Ovary (tissue), 9 donors: ENCODE data around the gene RPL13. TPM values are rescaled to one million over a fixed set of nuclear protein-coding genes. Genes with fewer than 3 reads are reported as not detected.

Source experiments
- DNase-seq, 5 donors: peaks; one replicate each; pipeline ENCODE4 v3.0.0-alpha.2; 2019 to 2020
- H3K27ac ChIP-seq, 2 donors: fragments of 200-600 bp; one replicate each; pipeline versions ENCODE4 v1.5.1 to v1.8.0; 2019 to 2022
- H3K27me3 ChIP-seq: fragments of 200-600 bp; one replicate; pipeline ENCODE4 v1.8.0; 2022
- H3K36me3 ChIP-seq: fragments of 200-600 bp; sonication (generic); one replicate; pipeline ENCODE4 v1.5.1; 2019
- H3K4me1 ChIP-seq: one replicate; pipeline ENCODE4 v1.8.1; 2013; ENCODE audit warnings: mild to moderate bottlenecking, moderate library complexity; ENCODE audit not compliant: insufficient read depth
- H3K4me3 ChIP-seq: fragments of 200-600 bp; sonication (generic); one replicate; pipeline ENCODE4 v1.5.1; 2017
- H3K9me3 ChIP-seq, 2 donors: fragments of 200-600 bp in 1 of 2; sonication (generic) in 1 of 2; one replicate each; pipeline versions ENCODE4 v1.5.1 to v1.8.1; 2013 to 2019; ENCODE audit warnings: mild to moderate bottlenecking in 1 of 2, moderate library complexity in 1 of 2
- EP300 ChIP-seq: sonication (generic); formaldehyde crosslinking; IDR thresholded peaks from one replicate; pipeline ENCODE4 v1.6.1; 2017; ENCODE audit warnings: antibody characterized with exemption
- POLR2A ChIP-seq: fragments of 450-650 bp; IDR thresholded peaks from one replicate; pipeline ENCODE4 v1.6.1; 2017; ENCODE audit warnings: antibody characterized with exemption, mild to moderate bottlenecking, moderate library complexity
- WGBS, 3 donors: extraction: QIAGEN DNeasy Blood & Tissue Kit in 1 of 3; methylation state at CpG; one replicate each; pipeline versions ENCODE4 v1.1.5 to v1.1.7; 2013 to 2017; 5-methylcytosine and 5-hydroxymethylcytosine counted together
- intact Hi-C, 4 donors: fragments of 100-400 bp; cut with DNase I; formaldehyde crosslinking; loops; one replicate each; pipeline versions ENCODE4 v1.11.0 to v1.15.1; 2022 to 2023
- polyA plus RNA-seq, 2 donors: library from polyadenylated mRNA; stranded (reverse); fragments of 200-250 nt in 1 of 2; fragments of 350-450 nt in 1 of 2; fragmentation: Illumina TruSeq in 1 of 2; extraction: RNeasy Lipid Tissue Mini Kit (QIAGEN cat#74804) in 1 of 2; gene quantifications; one replicate each; pipeline ENCODE4 v1.2.3, GENCODE V29; 2013 to 2014
- total RNA-seq, 7 donors: library from RNA; depleted of rRNA in 2 of 7; stranded (reverse); fragments of >200 nt in 2 of 7; fragmentation: NEBNext Ultra II Directional in 3 of 7; extraction: Animal tissue kit (Norgen Biotek cat#: 25700) in 3 of 7; gene quantifications; one replicate each; pipeline versions ENCODE4 v1.1.0 to v1.2.4, GENCODE V29; 2016 to 2023
- TF ChIP-seq, protein P1 (sequence below), 3 donors: fragments of 450-650 bp in 2 of 3; fragments of 200-600 bp in 1 of 3; IDR thresholded peaks; one replicate each; pipeline versions ENCODE4 v1.5.1 to v1.8.0; 2016 to 2022; ENCODE audit warnings: antibody characterized with exemption in 3 of 3, mild to moderate bottlenecking in 1 of 3
- donor health status: DM: no; HTN: no; CAD: no; lungs with moderate emphysema.
- donor health status: DM: no; HTN: no; CAD: no.
- donor health status: Bipolar disorder and iron deficiency.
- donor health status: DM: yes; HTN: yes; CAD: no.
- donor health status: DM: no; HTN: no; CAD: no.
- donor health status: DM: yes; HTN: yes; CAD: no.

Gene RPL13
- total and polyA plus RNA-seq, 9 donors, result 1,317 to 21,366 (median 5,883) TPM

DNA sequence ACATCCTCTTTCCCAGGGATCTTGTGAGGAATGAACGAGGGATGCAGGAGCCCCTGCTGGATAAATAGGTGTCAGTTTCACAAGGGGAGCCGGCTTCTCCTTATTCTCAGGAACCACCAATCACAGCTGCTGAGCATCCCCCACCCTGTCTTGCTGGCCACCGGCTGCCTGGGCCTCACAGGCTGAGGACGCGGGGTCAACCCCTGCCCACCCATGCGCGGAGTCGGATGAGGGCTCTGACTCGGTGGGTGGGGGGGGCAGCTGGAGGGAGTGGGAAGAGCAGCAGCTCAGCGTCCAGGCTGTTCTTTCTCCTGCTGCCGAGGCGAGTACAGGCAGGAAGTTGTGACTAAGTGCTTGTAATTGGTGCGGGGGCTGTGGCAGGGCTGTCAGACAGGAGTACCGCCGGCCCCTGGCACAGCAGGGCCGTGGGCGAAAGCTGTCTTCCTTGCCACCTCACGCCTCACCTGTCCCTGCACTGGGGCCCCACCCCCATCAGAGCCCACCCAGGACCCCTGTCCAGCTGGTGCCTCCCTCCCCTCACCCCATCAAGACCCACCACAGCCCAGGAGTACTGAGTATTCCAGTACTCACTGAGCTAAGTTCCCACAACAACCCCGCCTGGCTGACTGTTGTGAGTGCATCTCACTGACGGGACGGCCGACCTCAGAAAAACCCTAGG is 41.9 kb downstream of the RPL13 start:
- intact Hi-C loops, result no loop called here
- Histone ChIP-seq H3K27me3 (no peaks in the 10 kb centered on the region), H3K9me3 (no peaks in the 10 kb centered on the region), H3K27ac (no peak overlapping the region), H3K4me3 (no peak overlapping the region), H3K4me1 (no peaks in the 10 kb centered on the region), H3K36me3 (no peaks in the 10 kb centered on the region)
- 1 to 2% (median 1%) methylated on average over 19 to 22 of the region's 22 CpGs for WGBS, 3 donors
- TF ChIP-seq POLR2A (no peak), EP300 (no peak)
- TF ChIP-seq, protein P1, sequence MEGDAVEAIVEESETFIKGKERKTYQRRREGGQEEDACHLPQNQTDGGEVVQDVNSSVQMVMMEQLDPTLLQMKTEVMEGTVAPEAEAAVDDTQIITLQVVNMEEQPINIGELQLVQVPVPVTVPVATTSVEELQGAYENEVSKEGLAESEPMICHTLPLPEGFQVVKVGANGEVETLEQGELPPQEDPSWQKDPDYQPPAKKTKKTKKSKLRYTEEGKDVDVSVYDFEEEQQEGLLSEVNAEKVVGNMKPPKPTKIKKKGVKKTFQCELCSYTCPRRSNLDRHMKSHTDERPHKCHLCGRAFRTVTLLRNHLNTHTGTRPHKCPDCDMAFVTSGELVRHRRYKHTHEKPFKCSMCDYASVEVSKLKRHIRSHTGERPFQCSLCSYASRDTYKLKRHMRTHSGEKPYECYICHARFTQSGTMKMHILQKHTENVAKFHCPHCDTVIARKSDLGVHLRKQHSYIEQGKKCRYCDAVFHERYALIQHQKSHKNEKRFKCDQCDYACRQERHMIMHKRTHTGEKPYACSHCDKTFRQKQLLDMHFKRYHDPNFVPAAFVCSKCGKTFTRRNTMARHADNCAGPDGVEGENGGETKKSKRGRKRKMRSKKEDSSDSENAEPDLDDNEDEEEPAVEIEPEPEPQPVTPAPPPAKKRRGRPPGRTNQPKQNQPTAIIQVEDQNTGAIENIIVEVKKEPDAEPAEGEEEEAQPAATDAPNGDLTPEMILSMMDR (IDR thresholded peaks at IDR 0.05), result no peak
- peak in 2 of 5 donors; percentile 58 to 64 for DNase-seq

- Histone ChIP-seq H3K27me3 (no peaks in the 10 kb centered on the region), H3K9me3 (no peaks in the 10 kb centered on the region), H3K36me3 (no peaks in the 10 kb centered on the region), H3K27ac (no peak overlapping the region), H3K4me1 (no peaks in the 10 kb centered on the region), H3K4me3 (no peak overlapping the region)
- WGBS, 3 donors, result 27 to 38% (median 27%) methylated on average over 5 of the region's 5 CpGs
- intact Hi-C loops, result no loop called here
- DNase-seq, result no peak
- TF ChIP-seq EP300, result no peak
Observed at GRCh38 chr16:89602952-89603590, 42.6 kb downstream of the RPL13 start.

DNA sequence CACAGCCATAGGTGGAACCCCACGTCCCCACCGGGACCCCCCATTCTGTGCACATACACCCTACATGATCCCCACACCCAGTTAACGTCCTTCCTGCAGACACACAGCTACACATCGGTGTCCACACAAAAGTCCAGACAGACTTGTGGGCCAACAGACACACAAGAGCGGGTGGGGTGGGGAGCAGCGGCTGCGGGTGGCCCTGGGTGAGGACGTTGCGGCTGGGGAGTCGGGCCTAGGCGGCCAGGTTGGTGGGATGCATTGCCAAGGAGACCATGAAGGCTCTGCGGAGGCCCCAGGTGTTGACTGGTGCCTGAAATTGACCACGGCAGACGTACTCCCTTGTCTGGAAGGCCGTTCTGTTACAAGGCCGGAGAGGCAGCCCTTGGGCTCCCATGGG is 44.3 kb downstream of the RPL13 start:
- Histone ChIP-seq H3K4me1 (no peaks in the 10 kb centered on the region), H3K27me3 (no peaks in the 10 kb centered on the region), H3K27ac (no peak overlapping the region), H3K9me3 (no peaks in the 10 kb centered on the region), H3K4me3 (no peak overlapping the region), H3K36me3 (no peaks in the 10 kb centered on the region)
- no peak for DNase-seq
- whole genome bisulfite sequencing, 3 donors, result 67 to 78% (median 68%) methylated on average over 16 of the region's 16 CpGs
- TF ChIP-seq POLR2A, result no peak
- intact Hi-C loops, result no loop called here

DNA sequence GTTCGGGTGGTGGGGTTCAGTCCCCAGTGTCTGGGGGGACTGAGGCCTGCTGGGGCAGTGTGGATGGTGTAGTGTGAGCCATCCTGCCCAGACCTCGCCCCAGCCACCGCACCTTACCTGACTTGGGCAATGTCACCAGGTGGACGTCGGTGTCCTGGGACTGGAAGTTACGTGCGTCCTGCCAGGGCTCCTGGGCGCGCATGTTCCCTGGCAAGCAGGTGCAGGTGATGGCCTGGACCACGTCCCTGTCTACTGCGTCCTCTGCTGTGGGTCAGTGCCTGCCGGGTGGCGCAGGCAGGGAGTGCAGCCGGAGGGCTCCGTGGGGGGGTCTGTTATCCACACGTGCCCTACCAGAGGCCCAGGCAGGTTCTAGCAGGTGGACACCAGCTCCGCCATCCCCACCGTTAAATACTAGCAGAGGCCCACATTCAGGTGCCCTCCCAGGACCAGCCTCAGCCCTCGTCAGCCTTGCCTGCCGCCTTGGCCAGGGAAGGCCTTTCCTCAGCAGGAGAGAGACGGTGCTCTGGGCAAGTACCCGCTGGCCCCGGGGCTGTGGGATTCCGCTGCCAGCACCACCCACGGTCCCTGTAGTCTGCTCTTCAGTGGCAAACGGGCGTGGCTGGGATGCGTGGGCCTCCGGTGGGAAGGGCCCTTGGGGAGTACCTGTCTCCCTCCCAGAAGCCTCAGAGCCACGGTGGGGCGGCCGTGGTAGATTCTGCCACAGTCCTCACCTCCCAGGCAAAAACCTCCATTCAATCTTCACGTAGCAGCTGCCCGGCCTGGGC is 44.9 kb downstream of the RPL13 start:
- Histone ChIP-seq H3K9me3 (no peaks in the 10 kb centered on the region), H3K27me3 (no peaks in the 10 kb centered on the region), H3K36me3 (no peaks in the 10 kb centered on the region), H3K4me1 (no peaks in the 10 kb centered on the region), H3K27ac (no peak overlapping the region), H3K4me3 (no peak overlapping the region)
- DNase-seq, result no peak
- intact Hi-C loops, result no loop called here
- no peak for TF ChIP-seq POLR2A
- WGBS, 3 donors, result 82 to 89% (median 87%) methylated on average over 26 to 34 of the region's 34 CpGs

DNA sequence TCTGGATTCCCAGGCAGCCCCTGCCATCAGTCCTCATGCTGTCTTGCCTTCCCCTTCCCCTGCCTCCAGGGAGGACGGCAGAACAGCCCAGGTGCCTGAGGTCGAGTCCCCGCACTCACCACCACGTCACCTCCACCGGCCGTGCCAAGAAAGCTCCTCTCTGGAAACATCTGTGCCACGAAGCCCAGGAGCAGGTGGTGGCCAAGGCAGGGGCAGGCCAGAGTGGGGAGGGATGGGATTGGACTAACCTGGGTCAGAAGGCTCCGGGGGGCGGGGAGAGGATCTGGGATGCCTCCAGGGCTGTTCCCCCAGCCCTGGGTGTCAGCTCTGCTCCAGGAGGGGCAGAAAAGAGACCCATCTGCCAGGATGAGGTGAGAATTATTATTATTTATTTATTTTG is 45.5 kb downstream of the RPL13 start:
- no peaks in the 10 kb centered on the region for H3K27me3 ChIP-seq
- H3K27ac ChIP-seq, result no peak overlapping the region
- no peaks in the 10 kb centered on the region for H3K4me1 ChIP-seq
- intact Hi-C loops, result no loop called here
- no peak for DNase-seq
- TF ChIP-seq POLR2A (no peak), EP300 (no peak)
- TF ChIP-seq, protein P1 (IDR thresholded peaks at IDR 0.05), result no peak
- H3K4me3 ChIP-seq, result no peak overlapping the region
- no peaks in the 10 kb centered on the region for H3K9me3 ChIP-seq
- no peaks in the 10 kb centered on the region for H3K36me3 ChIP-seq
- 74 to 86% (median 77%) methylated on average over 9 of the region's 9 CpGs for WGBS, 3 donors
